ENCODE data around the gene RAB36. TPM values are rescaled to one million over a fixed set of nuclear protein-coding genes. Genes with fewer than 3 reads are reported as not detected.
A peak's percentile ranks its signal among the peaks of the same experiment; 100 is the strongest.

Gene RAB36
- total and polyA plus RNA-seq, 2 donors (not counting 1 experiment from before 2014, with no cell fraction given), result 1.1 to 3.3 TPM

DNA sequence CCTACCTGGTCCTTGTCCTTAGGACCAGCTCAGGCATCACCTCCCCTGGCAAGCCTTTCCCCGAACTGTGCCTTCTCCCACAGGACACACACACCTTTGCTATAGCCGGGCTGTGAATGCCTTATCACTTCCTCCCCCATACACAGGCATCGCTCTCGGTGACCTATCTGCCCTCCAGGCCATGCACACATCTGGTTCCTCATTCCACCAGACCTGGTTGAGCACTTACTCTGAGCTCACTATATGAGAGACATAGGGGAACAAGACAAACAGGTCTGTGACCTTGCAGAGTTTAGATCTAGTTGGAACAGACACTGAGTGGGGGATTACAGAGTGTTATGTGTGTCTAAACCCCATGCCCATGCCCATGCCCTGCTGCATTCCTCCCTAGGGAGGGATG is 31.9 kb downstream of the RAB36 start:
- 33% methylated on average over 3 of the region's 4 CpGs for WGBS (ENCODE audit: insufficient coverage)
- no peak for TF ChIP-seq EZH2 (IDR thresholded peaks at IDR 0.05; ENCODE audit: borderline replicate concordance, insufficient read depth, low read depth, low read length, poor library complexity, severe bottlenecking)
- no peak for TF ChIP-seq CTCF (IDR thresholded peaks at IDR 0.05)
- peaks cover 13% of the 10 kb centered on the region for H3K79me2 ChIP-seq (ENCODE audit: control insufficient read depth, insufficient read depth, low read length)
- POLR2A ChIA-PET, result interaction anchor here (0.6 kb wide), 1 partner anchor 15 kb away, joined by 3 read pairs; no protein-coding TSS in a partner anchor
- peaks cover 0 to 18% (median 10%) of the 10 kb centered on the region in 3 donors for H3K9me3 ChIP-seq (ENCODE audit: control extremely low read depth in 1 of 3, control insufficient read depth in 2 of 3, insufficient read depth in 1 of 3, low read length in 2 of 3)
- Mint-ChIP-seq H3K4me1 (peaks cover 33% of the 10 kb centered on the region), H3K27ac (no peak overlapping the region), H3K9me3 (ENCODE audit: insufficient read depth) (no peaks in the 10 kb centered on the region), H3K27me3 (peaks cover 3% of the 10 kb centered on the region), H3K4me3 (no peak overlapping the region)
- H3K27ac ChIP-seq (ENCODE audit: low read length in 2 of 2), result no peak overlapping the region
- no peak for DNase-seq
- peaks cover 9% of the 10 kb centered on the region for H4K20me1 ChIP-seq (ENCODE audit: control insufficient read depth, insufficient read depth, low read length, poor library complexity, severe bottlenecking)
- peaks cover 0 to 10% (median 3%) of the 10 kb centered on the region in 4 experiments for H3K27me3 ChIP-seq (replicated peaks in 1 of 4; ENCODE audit: control extremely low read depth in 1 of 4, control insufficient read depth in 3 of 4, insufficient read depth in 4 of 4, low read length in 3 of 4)
- intact Hi-C loops (cut with micrococcal nuclease), result loop anchor here (5.0 kb wide), 1 partner anchor 210 kb away; no protein-coding TSS in a partner anchor
- no peak overlapping the region for H3K4me3 ChIP-seq (ENCODE audit: control extremely low read depth in 1 of 5, extremely low read depth in 1 of 5, insufficient read depth in 1 of 5, low read depth in 2 of 5, low read length in 4 of 5)
- H2AFZ ChIP-seq (ENCODE audit: insufficient read depth, low read depth, low read length, poor library complexity, severe bottlenecking), result no peak overlapping the region
- no peak for ATAC-seq (ENCODE audit: low read depth)
- H3K36me3 ChIP-seq (replicated peaks in 1 of 2; ENCODE audit: control extremely low read depth in 1 of 2, control insufficient read depth in 1 of 2, extremely low read depth in 1 of 2, insufficient read depth in 2 of 2, low read length in 1 of 2), result no peaks in the 10 kb centered on the region
- H3K9ac ChIP-seq (ENCODE audit: low read length), result no peak overlapping the region
- H3K4me2 ChIP-seq (replicated peaks; ENCODE audit: low read depth, low read length, poor library complexity, severe bottlenecking), result no peak overlapping the region
- CTCF ChIA-PET, result interaction anchor here (0.6 to 16.5 kb wide), 17 partner anchors 9 to 362 kb away, joined by 3 to 494 read pairs (median 4); partner anchors contain the start of gene RAB36
- peaks cover 26 to 43% of the 10 kb centered on the region in 2 donors for H3K4me1 ChIP-seq (ENCODE audit: control insufficient read depth in 2 of 2, insufficient read depth in 2 of 2, low read length in 2 of 2)

- 27% methylated on average over 8 of the region's 9 CpGs for WGBS (ENCODE audit: insufficient coverage)
- peak overlapping the region; percentile 67 for H3K27ac Mint-ChIP-seq
- intact Hi-C loops (cut with micrococcal nuclease), result loop anchor here (1.0 to 5.0 kb wide), 3 partner anchors 64 to 209 kb away; no protein-coding TSS in a partner anchor
- DNase-seq, result peak; percentile 78
- peaks cover 48% of the 10 kb centered on the region for H3K4me1 Mint-ChIP-seq
- H3K4me2 ChIP-seq (replicated peaks; ENCODE audit: low read depth, low read length, poor library complexity, severe bottlenecking), result peak overlapping the region; percentile 78
- H3K27ac ChIP-seq (ENCODE audit: low read length in 2 of 2), result no peak overlapping the region
- H3K27me3 ChIP-seq (replicated peaks in 1 of 4; ENCODE audit: control extremely low read depth in 1 of 4, control insufficient read depth in 3 of 4, insufficient read depth in 4 of 4, low read length in 3 of 4), result peaks cover 0 to 11% (median 3%) of the 10 kb centered on the region in 4 experiments
- peak overlapping the region; percentile 83 for H3K4me3 Mint-ChIP-seq
- H3K36me3 ChIP-seq (replicated peaks in 1 of 2; ENCODE audit: control extremely low read depth in 1 of 2, control insufficient read depth in 1 of 2, extremely low read depth in 1 of 2, insufficient read depth in 2 of 2, low read length in 1 of 2), result no peaks in the 10 kb centered on the region
- peaks cover 24% of the 10 kb centered on the region for H4K20me1 ChIP-seq (ENCODE audit: control insufficient read depth, insufficient read depth, low read length, poor library complexity, severe bottlenecking)
- H3K9me3 Mint-ChIP-seq (ENCODE audit: insufficient read depth), result no peaks in the 10 kb centered on the region
- POLR2A ChIA-PET, result interaction anchor here (0.7 to 1.0 kb wide), 3 partner anchors 90 to 1058 kb away, joined by 3 to 4 read pairs (median 4); no protein-coding TSS in a partner anchor
- peaks cover 41 to 58% of the 10 kb centered on the region in 2 donors for H3K4me1 ChIP-seq (ENCODE audit: control insufficient read depth in 2 of 2, insufficient read depth in 2 of 2, low read length in 2 of 2)
- H2AFZ ChIP-seq (ENCODE audit: insufficient read depth, low read depth, low read length, poor library complexity, severe bottlenecking), result no peak overlapping the region
- peaks cover 0 to 18% (median 10%) of the 10 kb centered on the region in 3 donors for H3K9me3 ChIP-seq (ENCODE audit: control extremely low read depth in 1 of 3, control insufficient read depth in 2 of 3, insufficient read depth in 1 of 3, low read length in 2 of 3)
- peaks cover 28% of the 10 kb centered on the region for H3K79me2 ChIP-seq (ENCODE audit: control insufficient read depth, insufficient read depth, low read length)
- H3K4me3 ChIP-seq (ENCODE audit: control extremely low read depth in 1 of 5, extremely low read depth in 1 of 5, insufficient read depth in 1 of 5, low read depth in 2 of 5, low read length in 4 of 5), result no peak overlapping the region
- peak; percentile 97 for TF ChIP-seq CTCF (IDR thresholded peaks at IDR 0.05)
- no peak for TF ChIP-seq EZH2 (IDR thresholded peaks at IDR 0.05; ENCODE audit: borderline replicate concordance, insufficient read depth, low read depth, low read length, poor library complexity, severe bottlenecking)
- ATAC-seq (ENCODE audit: low read depth), result no peak
- CTCF ChIA-PET, result interaction anchor here (0.6 to 16.5 kb wide), 20 partner anchors 18 to 414 kb away, joined by 3 to 494 read pairs (median 5); no protein-coding TSS in a partner anchor
- no peak overlapping the region for H3K9ac ChIP-seq (ENCODE audit: low read length)
- H3K27me3 Mint-ChIP-seq, result peaks cover 7% of the 10 kb centered on the region
Observed at GRCh38 chr22:23178512-23179254, 33.4 kb downstream of the RAB36 start.

All from B cell (primary cell).